22Rv1 (cell line): Measurements from ENCODE around the gene APBA2.

Source experiments
- H3K27ac ChIP-seq: fragments of 450-650 bp; 2 replicates; pipeline ENCODE4 v1.5.1; 2017
- ZFX ChIP-seq: fragments of 450-650 bp; IDR thresholded peaks from 2 replicates; pipeline ENCODE4 v1.6.1; 2017; ENCODE audit warnings: antibody characterized with exemption, borderline replicate concordance
- TF ChIP-seq, protein P1 (sequence below): fragments of 450-650 bp; IDR thresholded peaks from 2 replicates; pipeline ENCODE4 v1.5.1; 2017; ENCODE audit warnings: mild to moderate bottlenecking

APBA2 gene

DNA sequence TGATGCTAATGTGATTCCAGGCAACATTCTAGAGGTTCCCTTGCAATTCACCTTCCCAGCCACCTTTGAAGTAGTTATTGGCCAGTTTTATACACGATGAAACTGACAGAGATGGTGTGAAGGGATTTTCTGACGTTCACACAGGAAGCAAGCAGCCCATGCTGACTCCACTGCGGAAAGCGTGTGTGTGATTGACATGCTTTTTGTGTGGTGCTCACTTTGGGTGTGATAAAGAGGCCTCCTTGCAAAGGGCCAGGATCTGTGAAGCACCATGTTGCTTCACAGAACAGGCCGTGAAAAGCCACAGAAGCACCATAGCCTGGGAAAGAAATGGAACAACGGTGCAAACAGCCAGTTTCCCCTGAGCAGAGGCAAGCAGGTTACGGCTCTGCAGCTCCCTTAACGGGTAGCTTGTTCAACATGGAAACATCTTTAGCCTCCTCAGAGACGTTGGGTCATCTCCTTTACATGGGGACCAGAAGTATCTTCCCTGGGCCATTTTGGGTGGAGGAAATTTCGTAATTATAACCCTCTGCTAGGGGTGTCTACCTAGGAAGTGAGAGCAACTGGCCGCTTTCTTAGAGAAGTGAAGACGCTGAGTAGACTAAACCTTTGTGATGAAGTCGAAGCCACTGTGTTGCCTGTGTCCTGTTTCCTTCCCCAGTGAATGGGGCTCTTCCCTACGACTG lies 108.5 kb downstream of the APBA2 start:
- no peak overlapping the region for H3K27ac ChIP-seq
- TF ChIP-seq ZFX: no peak
- TF ChIP-seq, protein P1, sequence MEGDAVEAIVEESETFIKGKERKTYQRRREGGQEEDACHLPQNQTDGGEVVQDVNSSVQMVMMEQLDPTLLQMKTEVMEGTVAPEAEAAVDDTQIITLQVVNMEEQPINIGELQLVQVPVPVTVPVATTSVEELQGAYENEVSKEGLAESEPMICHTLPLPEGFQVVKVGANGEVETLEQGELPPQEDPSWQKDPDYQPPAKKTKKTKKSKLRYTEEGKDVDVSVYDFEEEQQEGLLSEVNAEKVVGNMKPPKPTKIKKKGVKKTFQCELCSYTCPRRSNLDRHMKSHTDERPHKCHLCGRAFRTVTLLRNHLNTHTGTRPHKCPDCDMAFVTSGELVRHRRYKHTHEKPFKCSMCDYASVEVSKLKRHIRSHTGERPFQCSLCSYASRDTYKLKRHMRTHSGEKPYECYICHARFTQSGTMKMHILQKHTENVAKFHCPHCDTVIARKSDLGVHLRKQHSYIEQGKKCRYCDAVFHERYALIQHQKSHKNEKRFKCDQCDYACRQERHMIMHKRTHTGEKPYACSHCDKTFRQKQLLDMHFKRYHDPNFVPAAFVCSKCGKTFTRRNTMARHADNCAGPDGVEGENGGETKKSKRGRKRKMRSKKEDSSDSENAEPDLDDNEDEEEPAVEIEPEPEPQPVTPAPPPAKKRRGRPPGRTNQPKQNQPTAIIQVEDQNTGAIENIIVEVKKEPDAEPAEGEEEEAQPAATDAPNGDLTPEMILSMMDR: no peak

DNA sequence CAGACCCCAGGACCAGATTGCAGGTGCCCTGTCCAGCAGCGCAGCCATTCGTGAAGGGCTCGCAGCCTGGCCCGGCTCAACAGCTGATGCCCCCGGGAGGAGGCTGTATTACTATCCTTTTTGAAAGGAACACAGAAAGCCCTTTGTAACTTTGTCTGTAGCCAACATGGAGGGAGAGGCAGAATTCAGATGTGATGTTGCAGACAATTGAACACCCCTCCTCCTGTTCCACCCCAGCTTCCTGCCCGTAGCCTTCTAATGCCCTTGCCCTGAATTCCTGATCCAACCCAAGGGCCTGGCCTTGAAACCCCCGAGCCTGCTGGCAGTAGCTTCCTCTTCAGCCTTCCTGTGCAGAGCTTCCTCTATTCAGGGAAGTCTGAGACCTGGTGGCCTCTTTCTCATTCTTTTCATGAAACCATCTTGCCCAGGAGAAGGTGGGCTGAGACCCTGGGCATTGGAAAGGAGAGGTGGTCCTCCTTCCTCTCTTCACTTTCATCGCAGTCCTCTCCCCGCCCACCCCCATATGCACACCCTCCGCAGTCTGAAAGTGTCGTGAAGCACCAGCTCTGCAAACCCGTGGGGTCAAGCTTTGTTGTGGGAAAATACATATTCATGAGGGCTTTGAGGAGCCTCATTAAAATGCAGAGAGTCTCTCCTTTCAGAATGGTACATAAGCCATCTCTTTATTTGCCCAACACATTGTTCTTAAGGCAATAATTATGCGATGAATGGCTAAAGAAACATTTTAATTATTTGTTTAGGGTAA lies 109.2 kb downstream of the APBA2 start:
- TF ChIP-seq ZFX: no peak
- TF ChIP-seq, protein P1: no peak
- no peak overlapping the region for H3K27ac ChIP-seq

GRCh38 chr15:28995705-28996104 lies 109.9 kb downstream of the APBA2 start:
- no peak overlapping the region for H3K27ac ChIP-seq
- TF ChIP-seq, protein P1: no peak
- no peak for TF ChIP-seq ZFX

DNA sequence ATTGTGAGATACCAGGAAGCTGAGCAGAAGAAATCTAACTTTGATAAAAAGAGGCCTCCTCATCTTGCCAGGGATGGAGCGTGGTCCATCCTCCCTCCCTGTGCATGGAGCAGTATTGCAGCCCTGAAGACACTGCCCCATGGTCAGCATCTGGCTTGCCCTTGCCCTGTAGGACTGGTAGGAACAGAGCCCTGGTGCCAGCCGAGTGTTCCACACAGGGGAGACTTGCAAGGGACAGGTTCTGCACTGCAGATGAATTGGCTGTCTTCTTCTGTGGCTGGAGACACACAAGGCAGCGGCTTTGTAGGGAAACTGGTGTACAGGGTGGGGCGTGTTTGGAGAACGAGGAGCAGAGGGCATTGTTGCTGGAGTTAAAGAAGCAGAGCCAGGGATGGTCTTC lies 110.5 kb downstream of the APBA2 start:
- TF ChIP-seq ZFX: no peak
- TF ChIP-seq, protein P1: no peak
- no peak overlapping the region for H3K27ac ChIP-seq

GRCh38 chr15:28996953-28997352 lies 111.2 kb downstream of the APBA2 start:
- TF ChIP-seq ZFX: no peak
- TF ChIP-seq, protein P1: no peak
- no peak overlapping the region for H3K27ac ChIP-seq

DNA sequence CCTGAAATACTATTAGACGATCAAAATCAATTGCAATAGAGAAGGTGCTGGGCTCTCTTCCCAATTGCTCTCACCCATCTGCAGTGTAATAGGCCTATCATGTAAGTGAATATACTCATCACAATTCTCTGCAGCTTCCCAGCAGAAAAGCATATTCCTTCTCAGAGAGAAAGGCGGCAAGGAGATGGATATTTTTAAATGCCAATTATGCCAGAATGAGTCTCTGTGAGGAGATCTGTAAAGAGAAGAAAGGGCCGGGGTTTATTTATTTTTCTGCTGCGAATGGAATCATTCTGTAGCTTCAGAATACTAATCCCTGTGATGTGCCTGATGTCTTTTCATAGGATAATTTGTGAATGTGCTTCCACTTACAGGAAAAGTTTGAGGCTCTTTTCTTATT lies 112.0 kb downstream of the APBA2 start:
- H3K27ac ChIP-seq: no peak overlapping the region
- TF ChIP-seq ZFX: no peak
- TF ChIP-seq, protein P1: no peak

DNA sequence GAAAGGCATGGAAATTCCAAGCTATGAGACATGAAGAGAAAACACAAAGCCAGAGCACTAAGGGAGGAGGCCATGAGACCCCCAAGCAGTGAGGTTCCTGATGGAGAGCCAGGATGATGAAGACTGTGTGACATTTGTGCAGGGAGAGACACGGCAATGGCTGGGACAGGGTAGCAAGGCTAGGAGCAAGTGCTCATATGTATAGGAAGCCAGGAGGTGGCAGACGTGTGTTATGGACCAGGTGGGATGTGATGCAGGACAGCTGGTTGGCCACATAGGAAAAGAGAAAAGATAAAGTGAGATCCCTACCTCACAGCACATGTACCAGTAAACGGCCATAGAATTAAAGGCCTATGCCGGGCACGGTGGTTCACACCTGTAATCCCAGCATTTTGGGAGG lies 112.7 kb downstream of the APBA2 start:
- H3K27ac ChIP-seq: no peak overlapping the region
- TF ChIP-seq, protein P1: no peak
- no peak for TF ChIP-seq ZFX
